ENCODE measurements around the gene PTGES3.

Gene PTGES3

DNA sequence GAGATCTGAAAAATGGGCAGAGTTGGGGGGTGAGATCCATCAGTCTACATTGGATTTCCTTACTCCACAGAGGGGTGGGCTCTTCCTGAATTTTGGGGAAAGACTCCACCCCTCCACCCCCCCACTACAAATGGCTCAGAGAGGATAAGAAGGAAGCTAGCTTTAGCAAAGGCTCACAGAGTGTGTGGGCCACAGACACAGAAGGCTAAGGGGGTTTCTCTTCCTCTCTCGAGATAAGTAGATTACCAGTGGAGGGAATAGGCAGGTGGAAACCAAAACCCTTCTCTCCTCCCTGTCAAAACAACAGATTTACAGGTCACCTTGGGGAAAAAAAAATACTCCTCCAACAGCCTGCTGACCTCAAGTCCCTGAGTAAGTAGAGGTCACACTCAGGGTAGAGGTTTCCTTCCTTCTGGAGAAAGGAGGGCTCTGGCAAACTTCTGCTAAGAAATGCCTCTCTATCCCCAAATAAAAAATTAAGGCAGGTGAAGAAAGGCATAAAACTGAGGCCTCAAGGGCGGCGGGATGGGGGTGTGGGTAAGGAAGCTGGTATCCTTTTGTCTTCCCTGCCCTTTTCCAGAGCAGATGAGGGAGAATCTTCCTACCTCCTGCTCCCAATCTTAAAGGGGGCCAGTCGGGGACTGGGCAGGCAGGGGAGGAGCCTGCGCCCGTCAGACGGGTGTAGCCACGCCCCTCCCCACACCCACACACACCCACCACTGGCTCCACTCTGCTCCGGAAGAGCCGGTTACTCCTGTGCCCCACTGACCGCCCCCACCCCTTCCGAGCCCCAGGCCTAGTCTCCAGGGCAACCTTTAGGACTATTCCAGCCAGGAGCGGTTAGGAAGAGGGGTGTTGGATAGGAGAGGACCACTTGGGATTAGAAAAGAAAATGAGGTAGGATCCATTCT is 56.0 kb downstream of the PTGES3 start:
- no peaks in the 10 kb centered on the region for H3K9me3 ChIP-seq (ENCODE audit: insufficient read depth, low read length)
- H3K9ac ChIP-seq (ENCODE audit: insufficient read length, low read depth), result peak overlapping the region; percentile 51
- TF ChIP-seq YY1 (IDR thresholded peaks at IDR 0.05; ENCODE audit: insufficient read depth, insufficient read length) (no peak), SUZ12 (IDR thresholded peaks at IDR 0.05; ENCODE audit: extremely low read depth, insufficient read depth, insufficient read length) (no peak)
- peaks cover 2% of the 10 kb centered on the region for H3K36me3 ChIP-seq (ENCODE audit: insufficient read depth, insufficient read length, low read length)
- peaks cover 15% of the 10 kb centered on the region for H3K4me1 ChIP-seq (ENCODE audit: insufficient read depth, insufficient read length)
- no peaks in the 10 kb centered on the region for H3K27me3 ChIP-seq (ENCODE audit: insufficient read depth, insufficient read length)
- no peak overlapping the region for H3K4me3 ChIP-seq (ENCODE audit: insufficient read length, low read depth)
- no peak for DNase-seq (ENCODE audit: low read depth, low spot score)

DNA sequence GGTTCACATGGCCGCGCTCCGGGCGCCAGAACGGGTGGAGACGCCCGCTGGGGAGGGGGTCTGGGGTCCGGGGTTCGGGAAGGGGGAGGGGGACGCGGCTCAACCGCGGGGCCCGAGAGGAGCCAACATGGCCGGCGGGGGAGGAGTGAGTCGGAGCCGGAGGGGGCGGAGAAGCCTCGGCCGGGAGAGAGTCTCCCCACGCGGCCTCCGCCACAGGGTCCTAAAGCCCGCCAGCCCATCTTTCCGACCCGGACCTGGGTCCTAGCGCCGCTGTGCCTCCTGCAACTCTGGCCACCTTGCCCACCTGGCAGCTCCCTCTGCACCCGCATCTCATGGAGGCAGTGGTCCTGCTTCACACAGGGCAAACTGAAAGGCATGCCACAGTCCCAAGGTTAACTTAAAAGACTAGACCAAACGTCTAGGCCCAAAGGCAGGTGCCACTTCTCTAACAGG is 57.9 kb downstream of the PTGES3 start, which contains the start of gene BAZ2A:
TSS of gene BAZ2A (minus strand) at position 147 of the 453 bp plus-strand sequence. CDS start 12,796 bp downstream, outside the sequence.
- Histone ChIP-seq H3K9ac (ENCODE audit: insufficient read length, low read depth) (peak within 1 kb of the TSS; percentile 92), H3K4me1 (ENCODE audit: insufficient read depth, insufficient read length) (peaks cover 15% of the 10 kb centered on the region), H3K4me3 (ENCODE audit: insufficient read length, low read depth) (peak within 1 kb of the TSS; percentile 93), H3K9me3 (ENCODE audit: insufficient read depth, low read length) (no peaks in the 10 kb centered on the region), H3K36me3 (ENCODE audit: insufficient read depth, insufficient read length, low read length) (peaks cover 12% of the 10 kb centered on the region), H3K27me3 (ENCODE audit: insufficient read depth, insufficient read length) (no peaks in the 10 kb centered on the region)
- DNase-seq (ENCODE audit: low read depth, low spot score), result peak; percentile 88
- TF ChIP-seq SUZ12 (IDR thresholded peaks at IDR 0.05; ENCODE audit: extremely low read depth, insufficient read depth, insufficient read length) (no peak), YY1 (IDR thresholded peaks at IDR 0.05; ENCODE audit: insufficient read depth, insufficient read length) (peak; percentile 63), ZNF274 (IDR thresholded peaks at IDR 0.05; ENCODE audit: low read depth, low read length) (no peak)

DNA sequence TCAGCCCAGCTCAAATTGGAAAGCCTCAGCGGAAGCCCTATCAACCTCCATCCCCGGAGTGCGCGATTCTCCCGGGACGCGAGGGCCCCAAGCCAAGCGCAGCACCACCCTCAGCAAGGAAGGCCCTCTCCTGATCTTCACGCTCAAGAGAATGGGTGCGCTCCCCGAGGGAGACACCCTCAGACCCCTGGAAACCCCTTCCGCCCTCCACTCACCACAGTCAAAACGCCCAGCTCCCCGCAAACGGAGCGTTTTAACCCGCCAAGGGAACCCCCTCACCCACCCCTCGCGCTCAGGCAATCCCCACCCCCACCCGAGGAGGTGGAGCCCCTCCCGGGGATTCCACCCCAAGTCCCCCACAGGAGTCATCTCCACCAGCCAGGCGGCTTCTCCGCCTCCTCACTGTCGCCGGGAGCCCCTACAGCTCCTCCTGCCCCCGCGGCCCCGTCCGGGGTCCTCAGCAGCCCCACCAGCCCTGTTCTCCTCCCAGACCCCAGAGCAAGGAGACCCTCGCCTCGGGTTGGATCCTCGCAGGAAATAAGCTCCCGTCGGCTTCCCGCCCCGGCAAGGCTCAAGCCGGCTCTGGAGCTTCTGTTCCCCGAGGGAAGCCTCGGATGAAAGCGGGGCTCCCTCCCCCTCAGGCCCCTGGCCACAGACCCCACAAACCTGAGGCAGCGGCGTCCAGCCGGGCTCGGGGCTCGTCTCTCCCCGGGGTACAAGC is 58.5 kb downstream of the PTGES3 start:
- no peaks in the 10 kb centered on the region for H3K27me3 ChIP-seq (ENCODE audit: insufficient read depth, insufficient read length)
- H3K9ac ChIP-seq (ENCODE audit: insufficient read length, low read depth), result peak overlapping the region; percentile 92
- peaks cover 15% of the 10 kb centered on the region for H3K4me1 ChIP-seq (ENCODE audit: insufficient read depth, insufficient read length)
- no peak for TF ChIP-seq YY1 (IDR thresholded peaks at IDR 0.05; ENCODE audit: insufficient read depth, insufficient read length)
- TF ChIP-seq ZNF274 (IDR thresholded peaks at IDR 0.05; ENCODE audit: low read depth, low read length), result no peak
- no peak for TF ChIP-seq SUZ12 (IDR thresholded peaks at IDR 0.05; ENCODE audit: extremely low read depth, insufficient read depth, insufficient read length)
- peaks cover 14% of the 10 kb centered on the region for H3K36me3 ChIP-seq (ENCODE audit: insufficient read depth, insufficient read length, low read length)
- peak overlapping the region; percentile 93 for H3K4me3 ChIP-seq (ENCODE audit: insufficient read length, low read depth)
- no peak for DNase-seq (ENCODE audit: low read depth, low spot score)
- no peaks in the 10 kb centered on the region for H3K9me3 ChIP-seq (ENCODE audit: insufficient read depth, low read length)

DNA sequence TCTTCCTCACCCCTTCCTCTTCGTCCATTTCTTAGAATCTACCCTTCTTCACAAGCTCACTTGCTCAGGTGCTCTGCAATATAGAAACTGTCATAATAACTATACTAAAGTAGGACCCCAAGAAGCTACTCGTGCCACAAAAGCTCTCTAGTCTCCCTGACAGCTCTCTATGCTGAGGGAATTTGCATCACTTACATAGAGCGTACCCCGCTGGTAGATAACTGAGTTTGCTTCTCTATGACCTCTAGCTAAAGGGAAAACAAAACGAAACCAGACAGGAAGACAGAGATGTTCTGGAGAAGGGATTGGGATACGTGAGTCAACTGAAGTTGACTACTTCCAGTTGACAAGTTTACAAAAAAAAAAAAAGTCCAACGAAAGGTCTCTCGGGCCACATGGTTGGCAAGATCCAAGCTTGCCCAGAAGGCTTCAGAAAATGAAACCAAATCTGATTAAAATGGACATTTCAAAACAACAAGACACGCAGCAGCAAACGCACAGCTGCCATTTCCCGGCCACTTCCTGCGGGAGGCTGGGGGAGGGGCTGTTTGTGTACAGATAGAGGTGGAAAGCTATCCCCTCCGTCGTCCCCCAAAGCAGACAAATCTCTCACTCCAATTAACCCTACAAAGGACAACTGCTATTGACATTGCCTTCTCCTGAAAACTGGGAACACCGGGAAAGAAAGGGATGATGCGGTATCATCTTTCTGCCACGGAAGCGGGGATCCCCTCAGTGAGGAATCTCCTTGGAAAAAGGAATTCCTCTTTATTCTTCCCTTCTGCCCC is 59.2 kb downstream of the PTGES3 start:
- Histone ChIP-seq H3K27me3 (ENCODE audit: insufficient read depth, insufficient read length) (no peaks in the 10 kb centered on the region), H3K9me3 (ENCODE audit: insufficient read depth, low read length) (no peaks in the 10 kb centered on the region), H3K4me3 (ENCODE audit: insufficient read length, low read depth) (peak overlapping the region; percentile 93), H3K36me3 (ENCODE audit: insufficient read depth, insufficient read length, low read length) (peaks cover 15% of the 10 kb centered on the region), H3K9ac (ENCODE audit: insufficient read length, low read depth) (peak overlapping the region; percentile 92), H3K4me1 (ENCODE audit: insufficient read depth, insufficient read length) (peaks cover 15% of the 10 kb centered on the region)
- TF ChIP-seq YY1 (IDR thresholded peaks at IDR 0.05; ENCODE audit: insufficient read depth, insufficient read length), result no peak
- TF ChIP-seq SUZ12 (IDR thresholded peaks at IDR 0.05; ENCODE audit: extremely low read depth, insufficient read depth, insufficient read length), result no peak
- no peak for TF ChIP-seq ZNF274 (IDR thresholded peaks at IDR 0.05; ENCODE audit: low read depth, low read length)
- no peak for DNase-seq (ENCODE audit: low read depth, low spot score)

DNA sequence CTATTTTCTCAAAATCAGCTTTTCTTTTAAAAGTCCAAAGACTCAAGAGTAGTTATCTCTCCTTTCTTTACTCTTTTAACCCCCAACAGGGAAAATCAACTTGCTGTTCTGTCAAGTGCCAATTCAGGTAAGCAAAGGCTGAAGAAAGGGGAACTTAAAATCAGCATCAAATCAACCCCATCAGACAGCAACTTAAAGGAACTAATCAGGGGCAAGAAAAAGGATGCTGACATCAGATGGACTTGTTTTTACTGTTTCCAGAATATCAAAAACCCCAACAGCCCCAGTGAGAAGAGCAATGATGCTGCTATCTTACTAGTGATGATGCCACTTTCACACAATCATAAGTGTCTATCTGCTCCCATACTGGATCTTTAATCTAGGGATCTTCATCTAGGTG is 61.4 kb downstream of the PTGES3 start:
- Histone ChIP-seq H3K9me3 (ENCODE audit: insufficient read depth, low read length) (no peaks in the 10 kb centered on the region), H3K9ac (ENCODE audit: insufficient read length, low read depth) (no peak overlapping the region), H3K4me3 (ENCODE audit: insufficient read length, low read depth) (no peak overlapping the region), H3K4me1 (ENCODE audit: insufficient read depth, insufficient read length) (peaks cover 7% of the 10 kb centered on the region), H3K36me3 (ENCODE audit: insufficient read depth, insufficient read length, low read length) (peaks cover 19% of the 10 kb centered on the region), H3K27me3 (ENCODE audit: insufficient read depth, insufficient read length) (no peaks in the 10 kb centered on the region)
- TF ChIP-seq ZNF274 (IDR thresholded peaks at IDR 0.05; ENCODE audit: low read depth, low read length), result no peak
- TF ChIP-seq SUZ12 (IDR thresholded peaks at IDR 0.05; ENCODE audit: extremely low read depth, insufficient read depth, insufficient read length), result no peak
- TF ChIP-seq YY1 (IDR thresholded peaks at IDR 0.05; ENCODE audit: insufficient read depth, insufficient read length), result no peak
- no peak for DNase-seq (ENCODE audit: low read depth, low spot score)

DNA sequence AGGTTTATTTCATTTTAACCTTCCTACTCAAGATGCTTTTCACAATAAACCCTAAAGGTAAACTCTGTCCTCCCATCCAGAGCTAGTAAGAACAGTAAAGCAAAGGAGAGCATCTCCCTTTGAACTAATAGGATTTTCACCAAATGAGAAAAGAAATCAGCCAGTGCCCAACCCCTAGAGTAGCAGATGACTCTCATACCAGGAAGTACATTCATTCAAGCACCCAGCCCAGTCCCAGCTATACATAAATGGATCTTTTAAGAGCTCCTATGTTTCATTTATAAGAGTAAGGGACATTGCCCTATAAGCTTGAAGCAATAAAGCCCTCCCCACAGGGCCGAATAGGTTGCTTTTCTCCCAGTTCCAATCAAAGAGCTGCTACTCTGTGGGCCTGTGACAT is 65.5 kb downstream of the PTGES3 start:
- H3K4me3 ChIP-seq (ENCODE audit: insufficient read length, low read depth), result no peak overlapping the region

More for the DNA sequence above, 65.5 kb downstream of the PTGES3 start:
- no peak overlapping the region for H3K9ac ChIP-seq (ENCODE audit: insufficient read length, low read depth)
- no peaks in the 10 kb centered on the region for H3K27me3 ChIP-seq (ENCODE audit: insufficient read depth, insufficient read length)
- DNase-seq (ENCODE audit: low read depth, low spot score), result no peak
- H3K9me3 ChIP-seq (ENCODE audit: insufficient read depth, low read length), result no peaks in the 10 kb centered on the region
- H3K4me1 ChIP-seq (ENCODE audit: insufficient read depth, insufficient read length), result no peaks in the 10 kb centered on the region
- TF ChIP-seq YY1 (IDR thresholded peaks at IDR 0.05; ENCODE audit: insufficient read depth, insufficient read length) (no peak), ZNF274 (IDR thresholded peaks at IDR 0.05; ENCODE audit: low read depth, low read length) (no peak), SUZ12 (IDR thresholded peaks at IDR 0.05; ENCODE audit: extremely low read depth, insufficient read depth, insufficient read length) (no peak)
- H3K36me3 ChIP-seq (ENCODE audit: insufficient read depth, insufficient read length, low read length), result peaks cover 40% of the 10 kb centered on the region
